Measurements from ENCODE around the gene ZNF407.

GRCh38 chr18:74784752-74785151 lies 187.1 kb downstream of the ZNF407 start:
- TF ChIP-seq CTCF (IDR thresholded peaks at IDR 0.05; ENCODE audit: insufficient read depth, low read length) (no peak), REST (IDR thresholded peaks at IDR 0.05; ENCODE audit: insufficient replicate concordance, low read depth) (no peak)
